Stimulated activated CD4-positive, alpha-beta T cell treated with anti-CD3 and anti-CD28 coated beads, TNF-alpha, amount 100 ng/mL, for 24 hours (primary cell): ENCODE results near the gene AKR1B15.
A peak's percentile ranks its signal among the peaks of the same experiment; 100 is the strongest.
"Not testable (repeated sequence)": the region's sequence is repeated elsewhere in the genome, so short reads cannot be mapped to it uniquely, and the experiment has no call there.

ENCODE experiments used
- DNase-seq, 3 experiments: peaks; one replicate each; pipeline ENCODE4 v3.0.0-alpha.2; 2020; ENCODE audit warnings: low read depth in 3 of 3

The AKR1B15 gene

GRCh38 chr7:134561616-134562015 is 12.7 kb downstream of the AKR1B15 start:
- DNase-seq: not testable (repeated sequence)

- DNase-seq: no peak
Measured at GRCh38 chr7:134562136-134562535, 13.2 kb downstream of the AKR1B15 start.

- DNase-seq: not testable (repeated sequence)
Measured at GRCh38 chr7:134563398-134563749, 14.5 kb downstream of the AKR1B15 start.

- no peak for DNase-seq
Measured at GRCh38 chr7:134565643-134566136, 16.8 kb downstream of the AKR1B15 start.

GRCh38 chr7:134567368-134567767 is 18.5 kb downstream of the AKR1B15 start:
- no peak for DNase-seq

- not testable (repeated sequence) for DNase-seq
Measured at GRCh38 chr7:134569962-134570361, 21.1 kb downstream of the AKR1B15 start.

- DNase-seq: no peak
Measured at GRCh38 chr7:134571101-134571500, 22.2 kb downstream of the AKR1B15 start.

GRCh38 chr7:134571746-134572461 is 23.0 kb downstream of the AKR1B15 start:
- DNase-seq: no peak

GRCh38 chr7:134574322-134574721 is 25.4 kb downstream of the AKR1B15 start:
- DNase-seq: no peak

- no peak for DNase-seq
Measured at GRCh38 chr7:134584290-134584689, 35.4 kb downstream of the AKR1B15 start.

GRCh38 chr7:134585897-134586296 is 37.0 kb downstream of the AKR1B15 start:
- no peak for DNase-seq

- DNase-seq: no peak
Measured at GRCh38 chr7:134587750-134588149, 38.8 kb downstream of the AKR1B15 start.

GRCh38 chr7:134589491-134589941 is 40.6 kb downstream of the AKR1B15 start:
- no peak for DNase-seq

- no peak for DNase-seq
Measured at GRCh38 chr7:134593530-134594392, 44.9 kb downstream of the AKR1B15 start.

GRCh38 chr7:134594877-134595276 is 46.0 kb downstream of the AKR1B15 start:
- DNase-seq: no peak

- no peak for DNase-seq
Measured at GRCh38 chr7:134599371-134599770, 50.5 kb downstream of the AKR1B15 start.

- DNase-seq: no peak
Measured at GRCh38 chr7:134601459-134601858, 52.5 kb downstream of the AKR1B15 start.

- no peak for DNase-seq
Measured at GRCh38 chr7:134602881-134603451, 54.1 kb downstream of the AKR1B15 start.

GRCh38 chr7:134605978-134606923 is 57.3 kb downstream of the AKR1B15 start:
- DNase-seq: peak; percentile 29 to 50 (median 42)

GRCh38 chr7:134611611-134612151 is 62.8 kb downstream of the AKR1B15 start:
- no peak for DNase-seq

- no peak for DNase-seq
Measured at GRCh38 chr7:134612197-134612596, 63.3 kb downstream of the AKR1B15 start.
